Dedifferentiated amniotic fluid mesenchymal stem cell (primary cell): ENCODE data around the gene TAF5L.
"Not testable (repeated sequence)": the region's sequence is repeated elsewhere in the genome, so short reads cannot be mapped to it uniquely, and the experiment has no call there.

Experiments used
- DNase-seq: peaks from one replicate; pipeline ENCODE4 v3.0.0-alpha.2; 2016; ENCODE audit errors: extremely low spot score

Gene TAF5L

DNA sequence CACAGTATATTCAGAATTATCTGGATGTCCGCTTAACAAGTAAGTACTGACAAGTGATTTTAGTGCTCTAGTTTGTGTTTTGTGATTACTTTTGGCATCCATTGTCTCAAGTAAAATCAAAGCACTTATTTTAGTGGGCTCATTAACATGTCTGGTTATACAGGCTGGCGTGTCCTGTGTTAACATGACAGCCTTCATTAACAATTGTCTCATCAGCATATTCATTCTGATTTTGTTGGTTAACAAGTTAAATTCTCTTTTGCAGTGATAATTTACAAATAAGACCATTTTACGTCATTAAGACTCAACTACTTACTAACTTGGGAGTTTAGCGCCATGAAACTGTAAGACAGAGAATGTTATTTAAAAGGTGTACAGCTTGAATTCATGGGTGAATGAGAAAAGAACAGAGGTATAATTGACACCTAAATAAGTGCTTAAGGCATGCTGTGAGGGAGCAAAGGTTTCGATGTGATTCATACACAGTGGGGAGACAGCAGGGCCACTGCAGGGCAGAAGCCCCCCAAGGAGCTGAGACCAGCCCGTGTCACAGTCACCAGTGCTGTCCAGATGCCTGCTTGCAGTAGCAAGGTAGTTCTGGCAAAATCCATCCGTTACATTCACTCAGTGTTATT lies 22.4 kb downstream of the TAF5L start:
- DNase-seq: no peak

DNA sequence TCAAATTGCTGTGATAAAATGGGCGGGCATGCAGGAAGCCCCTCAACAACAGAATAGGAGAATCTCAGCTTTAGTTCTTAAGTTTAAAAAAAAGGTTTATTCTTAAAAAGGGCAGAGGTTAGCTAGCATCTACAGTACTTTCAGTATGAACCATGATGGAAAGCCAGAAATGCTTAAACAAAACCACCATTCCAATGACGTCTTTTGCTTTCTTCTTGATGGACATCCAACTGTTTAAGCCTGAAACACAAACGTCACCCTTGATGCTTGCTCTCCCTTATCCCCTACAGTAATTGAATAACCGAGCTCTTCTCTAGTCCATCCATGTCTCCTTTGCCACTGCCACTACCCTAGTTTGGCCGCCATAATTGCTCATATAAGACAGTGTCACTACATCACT lies 25.7 kb downstream of the TAF5L start:
- no peak for DNase-seq

- DNase-seq: no peak
Observed at GRCh38 chr1:229599218-229599954, 26.5 kb downstream of the TAF5L start.

DNA sequence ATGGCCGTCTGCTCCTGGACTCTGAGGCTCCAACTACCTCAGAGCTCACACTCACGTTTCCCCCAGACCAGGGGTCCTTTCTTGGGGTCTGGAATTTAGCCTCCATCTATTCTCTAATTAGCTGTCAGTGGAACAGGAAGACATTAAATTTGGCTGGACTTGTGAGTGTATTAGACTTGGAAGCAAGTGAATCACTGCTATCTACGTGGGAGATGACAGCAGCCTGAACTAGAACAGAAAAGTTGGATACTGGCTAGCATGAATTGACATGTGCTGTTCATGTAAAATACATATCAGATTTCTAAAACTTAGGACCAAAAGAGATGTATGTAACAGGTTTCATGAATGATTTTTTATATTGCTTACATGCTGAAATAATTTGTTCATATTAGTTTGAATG lies 28.0 kb downstream of the TAF5L start:
- no peak for DNase-seq

GRCh38 chr1:229596925-229597699 lies 28.8 kb downstream of the TAF5L start:
- peak; percentile 60 for DNase-seq

DNA sequence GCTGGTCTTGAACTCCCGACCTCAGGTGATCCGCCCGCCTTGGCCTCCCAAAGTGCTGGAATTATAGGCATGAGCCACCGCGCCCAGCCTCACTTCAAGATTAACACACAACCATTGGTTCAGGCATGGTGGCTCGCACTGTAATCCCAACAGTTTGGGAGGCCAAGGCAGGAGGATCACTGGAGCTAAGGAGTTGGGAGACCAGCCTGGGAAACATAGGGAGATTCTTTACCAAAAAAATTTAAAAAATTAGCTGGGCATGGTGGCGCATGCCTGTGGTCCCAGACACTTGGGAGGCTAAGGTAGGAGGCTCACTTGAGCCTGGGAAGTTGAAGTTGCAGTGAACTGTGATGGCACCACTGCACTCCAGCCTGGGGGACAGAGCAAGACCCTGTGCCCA lies 30.0 kb downstream of the TAF5L start:
- DNase-seq: not testable (repeated sequence)

DNA sequence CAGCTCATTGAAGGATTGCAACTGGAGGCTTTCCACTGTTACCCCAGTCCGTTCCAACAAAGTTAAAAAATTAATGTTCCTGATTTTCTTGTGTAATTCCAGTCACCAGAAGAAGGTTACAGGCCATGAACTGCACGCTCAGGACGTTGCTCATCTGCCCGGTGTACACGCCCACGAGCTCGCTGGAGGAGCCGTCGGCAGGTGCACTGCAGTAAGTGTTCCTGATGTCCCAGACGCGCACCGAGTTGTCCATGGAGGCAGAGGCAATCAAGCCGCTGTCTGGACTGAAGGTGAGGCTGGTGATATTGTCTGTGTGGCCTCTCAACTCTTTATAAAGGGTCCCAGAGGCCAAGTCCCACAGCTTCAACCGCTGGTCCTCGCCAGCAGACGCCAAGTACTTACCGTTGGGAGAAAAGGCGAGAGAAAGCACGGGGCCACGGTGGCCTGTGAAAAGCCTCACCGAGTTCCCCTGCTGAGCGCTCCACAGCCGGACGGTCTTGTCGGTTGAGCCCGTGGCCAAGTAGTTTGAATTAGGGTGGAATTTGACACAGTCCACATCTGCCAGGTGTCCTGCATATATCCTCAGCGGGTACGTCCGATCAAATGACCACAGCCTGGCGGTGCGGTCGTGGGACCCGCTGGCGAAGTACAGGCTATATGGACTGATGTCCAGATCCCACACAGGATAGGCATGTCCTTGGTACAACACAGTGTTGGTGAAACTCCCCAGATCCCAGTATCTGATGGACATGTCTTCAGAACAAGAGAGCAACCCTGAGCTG lies 31.5 kb downstream of the TAF5L start:
- no peak for DNase-seq

DNA sequence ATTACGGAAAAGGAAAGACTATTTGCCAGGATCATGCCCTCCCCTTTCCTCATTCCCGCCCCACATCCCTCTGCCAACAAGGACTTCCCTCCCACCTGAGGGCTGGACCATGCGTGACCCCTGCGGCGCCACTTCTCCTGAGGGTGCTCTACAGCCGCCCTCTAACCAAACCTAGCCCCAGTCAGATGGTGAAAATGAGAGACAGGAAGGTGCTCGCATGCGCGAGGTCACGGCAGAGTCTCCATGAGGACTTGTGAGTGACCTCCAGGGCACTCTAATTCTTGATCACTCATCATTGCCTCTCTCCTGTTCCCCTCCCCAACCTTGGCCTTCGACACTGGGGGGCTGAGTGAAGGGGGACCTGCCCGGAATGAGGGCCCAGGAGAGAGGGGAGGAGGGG lies 32.1 kb downstream of the TAF5L start:
- DNase-seq: no peak

GRCh38 chr1:229590119-229590518 lies 35.8 kb downstream of the TAF5L start:
- DNase-seq: no peak

GRCh38 chr1:229585338-229585737 lies 40.6 kb downstream of the TAF5L start:
- DNase-seq: no peak

DNA sequence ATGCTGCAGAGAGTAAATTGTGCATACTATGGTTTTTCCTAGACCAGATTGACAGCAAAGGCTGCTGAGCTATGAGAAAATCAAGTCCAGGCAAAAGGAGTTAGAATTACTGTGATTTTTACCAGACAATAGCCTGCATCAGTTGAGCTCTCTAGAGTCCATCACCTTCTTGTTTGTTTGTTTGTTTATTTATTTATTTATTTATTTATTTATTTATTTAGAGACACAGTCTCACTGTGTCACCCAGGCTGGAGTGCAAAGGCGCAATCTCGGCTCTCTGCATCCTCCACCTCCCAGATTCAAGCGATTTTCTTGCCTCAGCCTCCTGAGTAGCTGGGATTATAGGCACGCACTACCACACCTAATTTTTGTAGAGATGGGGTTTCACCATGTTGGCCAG lies 43.2 kb downstream of the TAF5L start:
- DNase-seq: no peak

GRCh38 chr1:229582011-229582694 lies 43.8 kb downstream of the TAF5L start:
- DNase-seq: no peak

GRCh38 chr1:229581485-229581884 lies 44.4 kb downstream of the TAF5L start:
- no peak for DNase-seq

GRCh38 chr1:229579059-229579673 lies 46.8 kb downstream of the TAF5L start:
- DNase-seq: no peak

DNA sequence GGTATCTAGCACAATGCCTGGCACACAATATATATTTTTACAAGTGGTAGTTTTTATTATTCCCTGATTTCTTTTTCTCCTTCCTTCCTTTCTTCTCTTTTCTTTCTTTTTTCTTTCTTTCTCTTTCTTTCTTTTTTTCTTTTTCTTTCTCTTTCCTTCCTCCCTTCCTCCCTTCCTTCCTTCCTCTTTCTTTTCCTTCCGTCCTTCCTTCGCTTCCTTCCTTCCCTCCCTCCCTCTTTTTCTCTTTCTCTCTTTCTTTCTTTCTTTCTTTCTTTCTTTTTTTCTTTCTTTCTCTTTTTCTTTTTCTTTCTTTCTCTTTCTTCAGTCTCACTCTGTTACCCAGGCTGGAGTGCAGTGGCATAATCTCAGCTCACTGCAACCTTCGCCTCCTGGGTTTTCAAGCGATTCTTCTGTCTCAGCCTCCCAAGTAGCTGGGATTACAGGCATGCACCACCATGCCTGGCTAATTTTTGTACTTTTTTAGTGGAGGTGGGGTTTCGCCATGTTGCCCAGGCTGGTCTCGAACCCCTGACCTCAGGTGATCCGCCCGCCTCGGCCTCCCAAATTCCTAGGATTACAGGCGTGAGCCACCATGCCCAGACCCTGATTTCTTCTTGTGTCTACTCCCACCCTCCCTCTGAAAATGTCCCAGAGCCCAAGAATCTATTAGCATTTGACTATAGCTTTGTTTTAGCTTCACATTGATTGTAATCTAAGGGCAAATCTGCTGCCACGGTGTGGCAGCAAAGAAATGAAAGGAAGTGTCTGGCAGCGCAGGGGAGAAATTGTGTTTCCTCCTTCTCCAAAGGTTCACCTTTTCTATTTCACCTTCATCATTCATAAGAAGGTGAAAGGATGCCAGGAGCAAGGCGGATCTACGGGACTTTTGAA lies 47.5 kb downstream of the TAF5L start:
- DNase-seq: no peak

DNA sequence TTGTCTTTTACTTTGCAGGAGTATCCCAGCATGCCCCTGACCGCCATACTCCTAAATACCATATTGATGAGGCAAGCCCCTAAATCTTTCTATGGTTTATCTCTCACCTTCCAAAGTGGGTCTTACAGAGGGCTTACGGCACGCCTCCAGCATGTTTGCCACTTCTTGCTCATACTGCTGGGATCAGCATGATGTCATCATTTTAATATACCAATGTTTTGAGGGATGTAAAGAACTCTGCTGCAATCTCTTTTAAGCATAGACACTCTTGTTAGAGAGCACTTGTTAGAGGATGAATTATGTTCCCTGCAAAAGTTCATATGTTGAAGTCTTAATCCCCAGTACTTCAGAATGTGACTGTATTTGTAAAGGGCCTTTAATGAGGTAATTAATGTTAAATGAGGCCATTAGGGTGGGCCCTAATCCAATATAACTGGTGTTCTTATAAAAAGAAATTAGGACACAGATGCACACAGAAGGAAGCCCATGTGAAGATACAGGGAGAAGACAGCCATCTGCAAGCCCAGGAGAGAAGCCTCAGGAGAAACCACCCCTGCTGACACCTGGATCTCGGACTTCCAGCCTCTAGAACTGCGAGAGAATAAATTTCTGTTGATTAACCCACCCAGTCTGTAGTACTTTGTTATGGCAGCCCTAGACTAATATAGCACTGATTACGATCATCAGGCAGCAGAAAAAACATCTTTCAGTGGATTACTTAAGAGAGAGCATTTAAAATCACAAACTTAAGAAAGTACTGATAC lies 51.1 kb downstream of the TAF5L start:
- no peak for DNase-seq

DNA sequence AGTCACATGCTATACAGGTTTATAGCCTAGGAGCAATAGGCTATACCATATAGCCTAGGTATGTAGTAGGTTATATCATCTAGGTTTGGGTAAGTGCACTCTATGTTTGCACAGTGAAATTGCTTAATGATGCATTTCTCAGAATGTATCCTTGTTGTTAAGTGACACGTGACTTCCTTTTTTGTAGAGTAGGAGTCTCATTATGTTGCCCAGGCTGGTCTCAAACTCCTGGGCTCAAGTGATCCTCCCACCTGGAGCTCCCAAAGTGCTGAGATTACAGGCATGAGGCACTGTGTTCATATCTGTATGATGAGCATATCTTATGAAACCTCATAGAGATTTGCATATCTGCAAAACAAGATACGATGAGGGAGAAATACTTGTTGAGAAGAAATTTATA lies 53.6 kb downstream of the TAF5L start:
- no peak for DNase-seq

DNA sequence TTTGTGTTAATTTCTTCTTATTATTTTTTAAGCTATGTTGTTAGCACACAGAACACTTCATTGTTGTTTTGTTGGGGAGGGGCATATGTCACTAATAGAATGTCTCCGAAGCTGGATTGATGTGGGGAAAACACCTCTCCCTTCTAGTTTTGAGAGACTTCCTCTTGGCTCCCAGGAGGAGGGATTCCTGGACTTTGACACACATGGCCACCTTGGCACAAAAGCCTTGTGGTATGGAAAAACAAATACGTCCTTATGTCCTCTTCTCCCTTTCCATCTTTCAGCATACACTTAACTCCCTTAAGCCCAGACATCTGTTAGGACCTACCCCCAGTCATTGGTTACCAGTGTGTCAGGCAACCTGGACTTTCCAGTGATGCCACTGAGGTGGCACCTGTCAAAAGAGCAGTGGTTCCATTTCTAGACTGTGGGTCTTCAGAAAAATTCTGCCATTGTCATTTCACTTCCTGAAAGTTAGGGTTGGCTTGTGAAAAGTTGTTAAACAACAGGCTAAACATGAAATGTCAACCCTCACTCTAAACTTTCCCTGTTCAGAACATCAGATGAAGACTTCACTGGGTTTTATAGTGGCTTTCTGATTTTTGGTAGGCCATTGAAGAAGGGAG lies 54.9 kb downstream of the TAF5L start:
- DNase-seq: no peak

GRCh38 chr1:229570305-229570704 lies 55.6 kb downstream of the TAF5L start:
- DNase-seq: no peak
